H1 (cell line): Measurements from ENCODE around the gene GALNT13. TPM values are rescaled to one million over a fixed set of nuclear protein-coding genes. Genes with fewer than 3 reads are reported as not detected.

ENCODE experiments used
- ASH2L ChIP-seq: fragments of 200-600, 300-600 bp; sonication (generic); IDR thresholded peaks from one replicate; pipeline ENCODE4 v1.7.1; 2017; ENCODE audit warnings: low read length
- BCL11A ChIP-seq, 2 experiments: IDR thresholded peaks; one replicate each; pipeline ENCODE4 v1.6.1; 2011; ENCODE audit warnings: low read depth in 2 of 2, low read length in 2 of 2, mild to moderate bottlenecking in 2 of 2
- BRCA1 ChIP-seq: IDR thresholded peaks from 2 replicates; pipeline ENCODE4 v1.6.1; 2012; ENCODE audit warnings: low read depth, low read length, improper control_type of control experiment
- CHD7 ChIP-seq: fragments of 300-600 bp; sonication (generic); IDR thresholded peaks from 2 replicates; pipeline ENCODE4 v1.7.1; 2012; ENCODE audit warnings: low read length, moderate library complexity, mild to moderate bottlenecking, inconsistent platforms; ENCODE audit not compliant: insufficient replicate concordance
- EGR1 ChIP-seq: IDR thresholded peaks from 2 replicates; pipeline ENCODE4 v1.6.1; 2011; ENCODE audit warnings: low read depth, low read length, borderline replicate concordance
- GTF2F1 ChIP-seq: IDR thresholded peaks from 2 replicates; pipeline ENCODE4 v1.6.1; 2012; ENCODE audit warnings: low read depth, low read length, improper control_type of control experiment, borderline replicate concordance
- HDAC2 ChIP-seq, 2 experiments: fragments of 300-600 bp in 1 of 2; sonication (generic) in 1 of 2; IDR thresholded peaks; 2 replicates each; pipeline ENCODE4 v1.6.1; 2011 to 2012; ENCODE audit warnings: low read depth in 2 of 2, low read length in 2 of 2, mild to moderate bottlenecking in 2 of 2, moderate library complexity in 2 of 2, borderline replicate concordance in 1 of 2, inconsistent platforms in 1 of 2
- KDM5A ChIP-seq: fragments of 200-600 bp; IDR thresholded peaks from 2 replicates; pipeline ENCODE4 v1.7.1; 2012; ENCODE audit warnings: mild to moderate bottlenecking, low read length, inconsistent platforms, mixed read lengths
- RNF2 ChIP-seq: fragments of 200-900, 300-1000 bp; sonication (generic); IDR thresholded peaks from 2 replicates; pipeline ENCODE4 v1.7.1; 2016; ENCODE audit warnings: borderline replicate concordance, low read depth, mild to moderate bottlenecking, antibody characterized with exemption, low read length; ENCODE audit not compliant: poor library complexity, severe bottlenecking; ENCODE audit errors: missing control alignments
- TAF1 ChIP-seq: IDR thresholded peaks from 2 replicates; pipeline ENCODE4 v1.6.1; 2011; ENCODE audit warnings: mild to moderate bottlenecking, low read depth, low read length
- TAF7 ChIP-seq: optimal IDR thresholded peaks from 2 replicates; pipeline ENCODE3; 2011; ENCODE audit warnings: low read depth, mild to moderate bottlenecking, inconsistent platforms, low read length, moderate library complexity, borderline replicate concordance
- polyA plus RNA-seq, 7 experiments: library from polyadenylated mRNA; depleted of rRNA in 3 of 7; stranded (reverse) in 5 of 7; unstranded in 2 of 7; fragments of >200 nt in 5 of 7; fragments of 200-250 nt in 2 of 7; gene quantifications; 1 replicate in 5 of 7; 2 replicates in 1 of 7; 4 replicates in 1 of 7; pipeline versions ENCODE4 v1.2.1 to v1.2.3, GENCODE V29; 2011 to 2013; ENCODE audit warnings: missing spikeins in 2 of 7, mixed read lengths in 2 of 7
- total RNA-seq: library from RNA; stranded (reverse); fragmentation: NEBNext Ultra II Directional; extraction: Animal tissue kit (Norgen Biotek cat#: 25700); gene quantifications from 2 replicates; pipeline ENCODE4 v1.2.1, GENCODE V29; 2021

Gene GALNT13
- total and polyA plus RNA-seq, 2 of the 8 experiments (the other 6 are each of a cell fraction or from before 2014, with no cell fraction given), result 3.2 to 9.6 TPM

DNA sequence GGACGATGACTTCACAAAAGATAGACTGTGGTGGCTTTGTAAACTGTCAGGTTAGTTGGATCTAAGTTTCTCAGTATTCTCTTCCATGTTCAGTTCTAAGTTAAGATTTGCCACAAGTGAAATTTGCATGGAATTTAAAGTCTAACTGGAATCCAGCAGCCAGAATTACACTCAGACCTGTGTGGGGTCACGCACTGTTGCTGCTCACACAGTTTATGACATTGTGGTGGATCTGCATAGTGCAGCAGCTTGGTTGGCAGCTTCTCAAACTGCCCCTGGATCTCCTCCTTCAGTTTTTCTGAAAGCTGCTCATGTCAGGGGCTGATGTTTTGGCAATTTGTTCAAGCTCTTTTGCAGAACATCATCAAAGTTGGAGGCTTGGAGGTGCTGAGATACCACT is 598.7 kb downstream of the GALNT13 start (continued):
- TF ChIP-seq CHD7, result no peak
- no peak for TF ChIP-seq HDAC2 (IDR thresholded peaks at IDR 0.05; ENCODE audit: borderline replicate concordance in 1 of 2, low read depth in 2 of 2, low read length in 2 of 2)
- no peak for TF ChIP-seq TAF1
- TF ChIP-seq RNF2, result no peak
- no peak for TF ChIP-seq TAF7
- TF ChIP-seq GTF2F1, result no peak
- no peak for TF ChIP-seq BRCA1
- no peak for TF ChIP-seq BCL11A (IDR thresholded peaks at IDR 0.05; ENCODE audit: low read depth in 2 of 2, low read length in 2 of 2)
- TF ChIP-seq KDM5A, result no peak
- no peak for TF ChIP-seq EGR1
- TF ChIP-seq ASH2L, result no peak
- TF ChIP-seq, all 59 proteins: peak for 0
